ENCODE data around the gene KCNE3.

The KCNE3 gene

GRCh38 chr11:74450318-74450717, 17.0 kb downstream of the KCNE3 start:
- WGBS = 85% methylated on average over 5 of the region's 6 CpGs
- Histone ChIP-seq H2AK5ac (ENCODE audit: low read length, severe bottlenecking) (no peak overlapping the region), H3K9ac (ENCODE audit: low read length) (no peak overlapping the region), H3K23ac (ENCODE audit: low read length in 2 of 2) (no peak overlapping the region), H4K8ac (ENCODE audit: low read length) (no peak overlapping the region), H3K4me1 (ENCODE audit: control insufficient read depth, insufficient read depth, low read depth, low read length) (peaks cover 1% of the 10 kb centered on the region), H3K79me1 (replicated peaks; ENCODE audit: low read length, poor library complexity, severe bottlenecking) (no peaks in the 10 kb centered on the region), H2BK120ac (ENCODE audit: low read depth, low read length) (no peak overlapping the region), H3K27me3 (ENCODE audit: control insufficient read depth in 1 of 2, insufficient read depth in 1 of 2, low read length in 2 of 2) (peaks cover 0 to 25% of the 10 kb centered on the region in 2 experiments), H3K9me3 (ENCODE audit: control insufficient read depth, low read length) (no peaks in the 10 kb centered on the region), H2BK5ac (ENCODE audit: low read depth, low read length, poor library complexity, severe bottlenecking) (no peak overlapping the region), H3K27ac (ENCODE audit: low read length, poor library complexity, severe bottlenecking) (no peak overlapping the region), H2BK15ac (ENCODE audit: low read depth, poor library complexity, severe bottlenecking) (no peak overlapping the region), H2AFZ (ENCODE audit: low read depth, low read length) (no peak overlapping the region), H2BK12ac (ENCODE audit: low read length in 2 of 2) (no peak overlapping the region), H3K14ac (ENCODE audit: low read length in 2 of 2) (no peak overlapping the region), H3K4ac (ENCODE audit: low read depth in 1 of 2, low read length in 2 of 2) (no peak overlapping the region), H3K18ac (ENCODE audit: low read depth in 1 of 2, low read length in 2 of 2) (no peak overlapping the region), H3K36me3 (ENCODE audit: control insufficient read depth in 1 of 2, insufficient read depth in 2 of 2, low read depth in 1 of 2, low read length in 2 of 2) (no peaks in the 10 kb centered on the region), H4K91ac (ENCODE audit: low read length) (no peak overlapping the region), H3K4me3 (ENCODE audit: insufficient read depth in 1 of 2, low read depth in 1 of 2, low read length in 2 of 2) (no peak overlapping the region), H3K4me2 (ENCODE audit: low read length, poor library complexity, severe bottlenecking) (no peak overlapping the region)
- DNase-seq = no peak

GRCh38 chr11:74449369-74449931, 17.9 kb downstream of the KCNE3 start:
- no peaks in the 10 kb centered on the region for H3K79me1 ChIP-seq (replicated peaks; ENCODE audit: low read length, poor library complexity, severe bottlenecking)
- H3K23ac ChIP-seq (ENCODE audit: low read length in 2 of 2) = no peak overlapping the region
- no peak overlapping the region for H2BK5ac ChIP-seq (ENCODE audit: low read depth, low read length, poor library complexity, severe bottlenecking)
- H3K4me1 ChIP-seq (ENCODE audit: control insufficient read depth, insufficient read depth, low read depth, low read length) = peaks cover 1% of the 10 kb centered on the region
- 59% methylated on average over 2 of the region's 2 CpGs for WGBS
- peak overlapping the region; percentile 18 for H3K9ac ChIP-seq (ENCODE audit: low read length)
- no peak overlapping the region for H3K4ac ChIP-seq (ENCODE audit: low read depth in 1 of 2, low read length in 2 of 2)
- H3K27me3 ChIP-seq (ENCODE audit: control insufficient read depth in 1 of 2, insufficient read depth in 1 of 2, low read length in 2 of 2) = peaks cover 0 to 21% of the 10 kb centered on the region in 2 experiments
- no peak overlapping the region for H3K27ac ChIP-seq (ENCODE audit: low read length, poor library complexity, severe bottlenecking)
- no peak overlapping the region for H3K4me2 ChIP-seq (ENCODE audit: low read length, poor library complexity, severe bottlenecking)
- no peak overlapping the region for H4K91ac ChIP-seq (ENCODE audit: low read length)
- no peak overlapping the region for H2BK120ac ChIP-seq (ENCODE audit: low read depth, low read length)
- peak; percentile 81 for DNase-seq
- peak overlapping the region in 1 of 2 experiments; percentile 11 for H2BK12ac ChIP-seq (ENCODE audit: low read length in 2 of 2)
- H2AFZ ChIP-seq (ENCODE audit: low read depth, low read length) = peak overlapping the region; percentile 10
- peak overlapping the region; percentile 39 for H2AK5ac ChIP-seq (ENCODE audit: low read length, severe bottlenecking)
- H3K18ac ChIP-seq (ENCODE audit: low read depth in 1 of 2, low read length in 2 of 2) = no peak overlapping the region
- H2BK15ac ChIP-seq (ENCODE audit: low read depth, poor library complexity, severe bottlenecking) = no peak overlapping the region
- H3K9me3 ChIP-seq (ENCODE audit: control insufficient read depth, low read length) = no peaks in the 10 kb centered on the region
- H3K36me3 ChIP-seq (ENCODE audit: control insufficient read depth in 1 of 2, insufficient read depth in 2 of 2, low read depth in 1 of 2, low read length in 2 of 2) = no peaks in the 10 kb centered on the region
- H4K8ac ChIP-seq (ENCODE audit: low read length) = no peak overlapping the region
- no peak overlapping the region for H3K14ac ChIP-seq (ENCODE audit: low read length in 2 of 2)
- no peak overlapping the region for H3K4me3 ChIP-seq (ENCODE audit: insufficient read depth in 1 of 2, low read depth in 1 of 2, low read length in 2 of 2)

- no peak for DNase-seq
- H3K4ac ChIP-seq (ENCODE audit: low read depth in 1 of 2, low read length in 2 of 2) = no peak overlapping the region
- no peak overlapping the region for H3K4me3 ChIP-seq (ENCODE audit: insufficient read depth in 1 of 2, low read depth in 1 of 2, low read length in 2 of 2)
- no peak overlapping the region for H2BK12ac ChIP-seq (ENCODE audit: low read length in 2 of 2)
- H3K23ac ChIP-seq (ENCODE audit: low read length in 2 of 2) = no peak overlapping the region
- no peak overlapping the region for H2BK15ac ChIP-seq (ENCODE audit: low read depth, poor library complexity, severe bottlenecking)
- H3K36me3 ChIP-seq (ENCODE audit: control insufficient read depth in 1 of 2, insufficient read depth in 2 of 2, low read depth in 1 of 2, low read length in 2 of 2) = no peaks in the 10 kb centered on the region
- no peak overlapping the region for H3K14ac ChIP-seq (ENCODE audit: low read length in 2 of 2)
- no peak overlapping the region for H3K27ac ChIP-seq (ENCODE audit: low read length, poor library complexity, severe bottlenecking)
- no peak overlapping the region for H2BK120ac ChIP-seq (ENCODE audit: low read depth, low read length)
- no peak overlapping the region for H3K9ac ChIP-seq (ENCODE audit: low read length)
- H3K4me2 ChIP-seq (ENCODE audit: low read length, poor library complexity, severe bottlenecking) = no peak overlapping the region
- H2BK5ac ChIP-seq (ENCODE audit: low read depth, low read length, poor library complexity, severe bottlenecking) = no peak overlapping the region
- no peaks in the 10 kb centered on the region for H3K79me1 ChIP-seq (replicated peaks; ENCODE audit: low read length, poor library complexity, severe bottlenecking)
- H2AK5ac ChIP-seq (ENCODE audit: low read length, severe bottlenecking) = no peak overlapping the region
- H3K18ac ChIP-seq (ENCODE audit: low read depth in 1 of 2, low read length in 2 of 2) = no peak overlapping the region
- H2AFZ ChIP-seq (ENCODE audit: low read depth, low read length) = no peak overlapping the region
- no peaks in the 10 kb centered on the region for H3K9me3 ChIP-seq (ENCODE audit: control insufficient read depth, low read length)
- no peak overlapping the region for H4K91ac ChIP-seq (ENCODE audit: low read length)
- H3K4me1 ChIP-seq (ENCODE audit: control insufficient read depth, insufficient read depth, low read depth, low read length) = peaks cover 2% of the 10 kb centered on the region
- H3K27me3 ChIP-seq (ENCODE audit: control insufficient read depth in 1 of 2, insufficient read depth in 1 of 2, low read length in 2 of 2) = peaks cover 0 to 11% of the 10 kb centered on the region in 2 experiments
- no peak overlapping the region for H4K8ac ChIP-seq (ENCODE audit: low read length)
Observed at GRCh38 chr11:74447720-74448119, 19.6 kb downstream of the KCNE3 start.

- no peaks in the 10 kb centered on the region for H3K9me3 ChIP-seq (ENCODE audit: control insufficient read depth, low read length)
- H3K4me1 ChIP-seq (ENCODE audit: control insufficient read depth, insufficient read depth, low read depth, low read length) = peaks cover 2% of the 10 kb centered on the region
- H3K79me1 ChIP-seq (replicated peaks; ENCODE audit: low read length, poor library complexity, severe bottlenecking) = no peaks in the 10 kb centered on the region
- H4K91ac ChIP-seq (ENCODE audit: low read length) = no peak overlapping the region
- H2BK5ac ChIP-seq (ENCODE audit: low read depth, low read length, poor library complexity, severe bottlenecking) = no peak overlapping the region
- H3K27me3 ChIP-seq (ENCODE audit: control insufficient read depth in 1 of 2, insufficient read depth in 1 of 2, low read length in 2 of 2) = peaks cover 0 to 4% of the 10 kb centered on the region in 2 experiments
- H3K27ac ChIP-seq (ENCODE audit: low read length, poor library complexity, severe bottlenecking) = no peak overlapping the region
- H2AFZ ChIP-seq (ENCODE audit: low read depth, low read length) = no peak overlapping the region
- no peak overlapping the region for H2BK12ac ChIP-seq (ENCODE audit: low read length in 2 of 2)
- no peak overlapping the region for H2BK15ac ChIP-seq (ENCODE audit: low read depth, poor library complexity, severe bottlenecking)
- no peak overlapping the region for H3K4me2 ChIP-seq (ENCODE audit: low read length, poor library complexity, severe bottlenecking)
- no peak overlapping the region for H3K4ac ChIP-seq (ENCODE audit: low read depth in 1 of 2, low read length in 2 of 2)
- H3K9ac ChIP-seq (ENCODE audit: low read length) = no peak overlapping the region
- H4K8ac ChIP-seq (ENCODE audit: low read length) = no peak overlapping the region
- no peak overlapping the region for H3K14ac ChIP-seq (ENCODE audit: low read length in 2 of 2)
- no peak overlapping the region for H2AK5ac ChIP-seq (ENCODE audit: low read length, severe bottlenecking)
- no peak overlapping the region for H3K4me3 ChIP-seq (ENCODE audit: insufficient read depth in 1 of 2, low read depth in 1 of 2, low read length in 2 of 2)
- H3K18ac ChIP-seq (ENCODE audit: low read depth in 1 of 2, low read length in 2 of 2) = no peak overlapping the region
- no peak overlapping the region for H2BK120ac ChIP-seq (ENCODE audit: low read depth, low read length)
- H3K23ac ChIP-seq (ENCODE audit: low read length in 2 of 2) = no peak overlapping the region
- no peak for DNase-seq
- H3K36me3 ChIP-seq (ENCODE audit: control insufficient read depth in 1 of 2, insufficient read depth in 2 of 2, low read depth in 1 of 2, low read length in 2 of 2) = no peaks in the 10 kb centered on the region
- no CpG with 5 or more reads among the region's 1 CpG for WGBS
Observed at GRCh38 chr11:74446532-74446938, 20.8 kb downstream of the KCNE3 start.

All from mesenchymal stem cell (in vitro differentiated cells and primary cell).